Sigmoid colon (tissue), 7 donors: Measurements from ENCODE around the gene STX12. TPM values are rescaled to one million over a fixed set of nuclear protein-coding genes. Genes with fewer than 3 reads are reported as not detected.
A peak's percentile ranks its signal among the peaks of the same experiment; 100 is the strongest.
"Not testable (repeated sequence)": the region's sequence is repeated elsewhere in the genome, so short reads cannot be mapped to it uniquely, and the experiment has no call there.

Source experiments
- DNase-seq: peaks from one replicate; pipeline ENCODE4 v3.0.0-alpha.2; 2019
- H3K27ac ChIP-seq, 4 donors: fragments of 200-600 bp; sonication (generic); one replicate each; pipeline ENCODE4 v1.5.1; 2016 to 2019; ENCODE audit warnings: mild to moderate bottlenecking in 1 of 4
- H3K27me3 ChIP-seq, 3 donors: fragments of 200-600 bp; sonication (generic); one replicate each; pipeline ENCODE4 v1.5.1; 2019; ENCODE audit warnings: mild to moderate bottlenecking in 1 of 3
- H3K36me3 ChIP-seq, 4 donors: fragments of 200-600 bp; sonication (generic); one replicate each; pipeline ENCODE4 v1.5.1; 2016 to 2019
- H3K4me1 ChIP-seq, 4 donors: fragments of 200-600 bp; sonication (generic); one replicate each; pipeline ENCODE4 v1.5.1; 2017 to 2019
- H3K4me3 ChIP-seq, 4 donors: fragments of 200-600 bp; sonication (generic); one replicate each; pipeline ENCODE4 v1.5.1; 2017 to 2019; ENCODE audit warnings: mild to moderate bottlenecking in 2 of 4, moderate library complexity in 1 of 4
- H3K9me3 ChIP-seq, 4 donors: fragments of 200-600 bp in 3 of 4; sonication (generic) in 3 of 4; one replicate each; pipeline versions ENCODE4 v1.5.1 to v1.6.1; 2013 to 2019
- CTCF ChIP-seq, 4 experiments: fragments of 450-650 bp in 3 of 4; fragments of 200-600 bp in 1 of 4; IDR thresholded peaks; one replicate each; pipeline ENCODE4 v1.5.1; 2016 to 2019; ENCODE audit warnings: antibody characterized with exemption in 4 of 4, mild to moderate bottlenecking in 3 of 4, moderate library complexity in 2 of 4
- EP300 ChIP-seq, 4 donors: sonication (generic); formaldehyde crosslinking; IDR thresholded peaks; one replicate each; pipeline ENCODE4 v1.6.1; 2017; ENCODE audit warnings: antibody characterized with exemption in 4 of 4
- POLR2A ChIP-seq, 2 donors: fragments of 450-650 bp; IDR thresholded peaks; one replicate each; pipeline ENCODE4 v1.6.1; 2016; ENCODE audit warnings: antibody characterized with exemption in 2 of 2, mild to moderate bottlenecking in 2 of 2, moderate library complexity in 2 of 2
- POLR2AphosphoS5 ChIP-seq, 4 donors: sonication (generic); formaldehyde crosslinking; IDR thresholded peaks; one replicate each; pipeline ENCODE4 v1.6.1; 2017; ENCODE audit warnings: antibody characterized with exemption in 4 of 4
- WGBS, 2 donors: extraction: QIAGEN DNeasy Blood & Tissue Kit; methylation state at CpG; one replicate each; pipeline ENCODE4 v1.1.7; 2013; 5-methylcytosine and 5-hydroxymethylcytosine counted together
- intact Hi-C: fragments of 100-400 bp; cut with DNase I; formaldehyde crosslinking; loops from one replicate; pipeline ENCODE4 v1.15.1; 2023
- polyA plus RNA-seq, 3 donors: library from polyadenylated mRNA; stranded (reverse); fragments of 200-250 nt; gene quantifications; one replicate each; pipeline ENCODE4 v1.2.3, GENCODE V29; 2013
- total RNA-seq, 4 donors: library from RNA; depleted of rRNA; stranded (reverse); fragments of >200 nt; gene quantifications; one replicate each; pipeline ENCODE4 v1.1.0, GENCODE V29; 2016
- donor health status: healthy with polysubstance abuse.
- donor health status: Bipolar disorder and iron deficiency.
- donor health status: healthy.

The STX12 gene
- total and polyA plus RNA-seq, 7 donors, result 38.5 to 78.6 (median 54.2) TPM

- H3K9me3 ChIP-seq, result no peaks in the 10 kb centered on the region
- no peaks in the 10 kb centered on the region for H3K27me3 ChIP-seq
- H3K4me3 ChIP-seq, result no peak overlapping the region
- intact Hi-C loops, result no loop called here
- DNase-seq, result no peak
- peaks cover 0 to 35% (median 6%) of the 10 kb centered on the region in 4 donors for H3K4me1 ChIP-seq
- TF ChIP-seq POLR2AphosphoS5 (IDR thresholded peaks at IDR 0.05), result peak in 2 of 4 donors; percentile 26 to 45
- no peak for TF ChIP-seq CTCF (IDR thresholded peaks at IDR 0.05)
- TF ChIP-seq POLR2A (IDR thresholded peaks at IDR 0.05), result no peak
- TF ChIP-seq EP300 (IDR thresholded peaks at IDR 0.05), result peak in 2 of 4 donors; percentile 9 to 41
- 27 to 54% methylated on average over 4 of the region's 4 CpGs for WGBS, 2 donors
- peak overlapping the region in 3 of 4 donors; percentile 22 to 26 (median 23) for H3K27ac ChIP-seq
- H3K36me3 ChIP-seq, result peaks cover 9 to 47% (median 28%) of the 10 kb centered on the region in 4 donors
Observed at GRCh38 chr1:27789540-27790041, 16.6 kb downstream of the STX12 start.

GRCh38 chr1:27790270-27790669 lies 17.3 kb downstream of the STX12 start:
- peaks cover 0 to 32% (median 6%) of the 10 kb centered on the region in 4 donors for H3K4me1 ChIP-seq
- H3K4me3 ChIP-seq, H3K9me3 ChIP-seq, H3K27me3 ChIP-seq, intact Hi-C loops, DNase-seq: not testable (repeated sequence)
- H3K27ac ChIP-seq, result peak overlapping the region in 2 of 4 donors; percentile 22 to 26
- H3K36me3 ChIP-seq, result peaks cover 12 to 54% (median 34%) of the 10 kb centered on the region in 4 donors
- WGBS, 2 donors, result 95 to 96% methylated on average over 3 of the region's 3 CpGs

- 62 to 63% methylated on average over 1 of the region's 1 CpG for WGBS, 2 donors
- no peak for TF ChIP-seq CTCF (IDR thresholded peaks at IDR 0.05)
- no peak for TF ChIP-seq POLR2A (IDR thresholded peaks at IDR 0.05)
- TF ChIP-seq EP300 (IDR thresholded peaks at IDR 0.05), result no peak
- TF ChIP-seq POLR2AphosphoS5 (IDR thresholded peaks at IDR 0.05), result no peak
- intact Hi-C loops, result no loop called here
Observed at GRCh38 chr1:27795601-27796000, 22.6 kb downstream of the STX12 start.

GRCh38 chr1:27804791-27805190 lies 31.8 kb downstream of the STX12 start:
- Histone ChIP-seq H3K9me3 (no peaks in the 10 kb centered on the region), H3K27me3 (no peaks in the 10 kb centered on the region), H3K27ac (no peak overlapping the region), H3K4me3 (no peak overlapping the region), H3K4me1 (no peaks in the 10 kb centered on the region), H3K36me3 (peaks cover 0 to 73% (median 29%) of the 10 kb centered on the region in 4 donors)
- TF ChIP-seq CTCF (IDR thresholded peaks at IDR 0.05) (no peak), EP300 (IDR thresholded peaks at IDR 0.05) (no peak), POLR2A (IDR thresholded peaks at IDR 0.05) (no peak), POLR2AphosphoS5 (IDR thresholded peaks at IDR 0.05) (no peak)
- 89 to 92% methylated on average over 5 of the region's 5 CpGs for WGBS, 2 donors
- no peak for DNase-seq
- intact Hi-C loops, result no loop called here

More at GRCh38 chr1:27795601-27796000, 22.6 kb downstream of the STX12 start:
- Histone ChIP-seq H3K9me3 (no peaks in the 10 kb centered on the region), H3K4me1 (no peaks in the 10 kb centered on the region), H3K27ac (no peak overlapping the region), H3K36me3 (peaks cover 12 to 90% (median 55%) of the 10 kb centered on the region in 4 donors), H3K4me3 (no peak overlapping the region), H3K27me3 (no peaks in the 10 kb centered on the region)
- DNase-seq, result no peak

GRCh38 chr1:27806758-27807157 lies 33.7 kb downstream of the STX12 start:
- Histone ChIP-seq H3K27me3 (no peaks in the 10 kb centered on the region), H3K4me3 (no peak overlapping the region), H3K27ac (no peak overlapping the region), H3K9me3 (no peaks in the 10 kb centered on the region), H3K36me3 (peaks cover 0 to 61% (median 18%) of the 10 kb centered on the region in 4 donors), H3K4me1 (no peaks in the 10 kb centered on the region)
- no peak for DNase-seq
- no peak for TF ChIP-seq POLR2A (IDR thresholded peaks at IDR 0.05)
- no peak for TF ChIP-seq CTCF (IDR thresholded peaks at IDR 0.05)
- TF ChIP-seq EP300 (IDR thresholded peaks at IDR 0.05), result no peak
- TF ChIP-seq POLR2AphosphoS5 (IDR thresholded peaks at IDR 0.05), result no peak
- intact Hi-C loops, result no loop called here
- 96 to 97% methylated on average over 7 of the region's 7 CpGs for WGBS, 2 donors
